Neutrophil (primary cell): ENCODE data around the gene SEMA3E.
"Not testable (repeated sequence)": the region's sequence is repeated elsewhere in the genome, so short reads cannot be mapped to it uniquely, and the experiment has no call there.

Source experiments
- H3K27ac ChIP-seq: fragments of 200-600 bp; sonication (generic); 2 replicates; pipeline ENCODE4 v1.5.1; 2016; ENCODE audit warnings: mild to moderate bottlenecking, moderate library complexity
- H3K27me3 ChIP-seq: fragments of 200-600 bp; sonication (generic); 2 replicates; pipeline ENCODE4 v1.6.0; 2016; ENCODE audit warnings: mild to moderate bottlenecking
- H3K36me3 ChIP-seq: fragments of 200-600 bp; sonication (generic); 2 replicates; pipeline ENCODE4 v1.5.1; 2017
- H3K4me1 ChIP-seq, 2 experiments: fragments of 200-600 bp in 1 of 2; sonication (generic) in 1 of 2; 1 replicate in 1 of 2; 2 replicates in 1 of 2; pipeline versions ENCODE4 v1.5.1 to v1.6.1; 2013 to 2016; ENCODE audit warnings: low read depth in 1 of 2, low read length in 1 of 2, mild to moderate bottlenecking in 1 of 2, moderate library complexity in 1 of 2; ENCODE audit not compliant: control insufficient read depth in 1 of 2, insufficient read depth in 1 of 2
- H3K4me3 ChIP-seq, 2 experiments: fragments of 200-600 bp in 1 of 2; sonication (generic) in 1 of 2; 1 replicate in 1 of 2; 2 replicates in 1 of 2; pipeline ENCODE4 v1.5.1; 2013 to 2016; ENCODE audit warnings: low read depth in 1 of 2, low read length in 1 of 2, mild to moderate bottlenecking in 1 of 2, moderate library complexity in 1 of 2
- H3K9me3 ChIP-seq: fragments of 200-600 bp; sonication (generic); 2 replicates; pipeline ENCODE4 v1.5.1; 2016
- CTCF ChIP-seq: fragments of 200-600 bp; sonication (generic); IDR thresholded peaks from 2 replicates; pipeline ENCODE4 v1.5.1; 2016; ENCODE audit warnings: antibody characterized with exemption

Gene SEMA3E

GRCh38 chr7:83449781-83450180 is 199.2 kb downstream of the SEMA3E start:
- no peaks in the 10 kb centered on the region for H3K4me1 ChIP-seq
- H3K4me3 ChIP-seq: no peak overlapping the region
- no peaks in the 10 kb centered on the region for H3K27me3 ChIP-seq
- no peaks in the 10 kb centered on the region for H3K9me3 ChIP-seq
- no peak overlapping the region for H3K27ac ChIP-seq
- no peak for TF ChIP-seq CTCF
- no peaks in the 10 kb centered on the region for H3K36me3 ChIP-seq

GRCh38 chr7:83447681-83448080 is 201.3 kb downstream of the SEMA3E start:
- Histone ChIP-seq H3K27me3 (no peaks in the 10 kb centered on the region), H3K27ac (no peak overlapping the region), H3K36me3 (no peaks in the 10 kb centered on the region), H3K4me1 (no peaks in the 10 kb centered on the region), H3K9me3 (no peaks in the 10 kb centered on the region), H3K4me3 (no peak overlapping the region)
- TF ChIP-seq CTCF: no peak

GRCh38 chr7:83446102-83446669 is 202.8 kb downstream of the SEMA3E start:
- Histone ChIP-seq H3K27me3 (no peaks in the 10 kb centered on the region), H3K36me3 (no peaks in the 10 kb centered on the region), H3K9me3 (no peaks in the 10 kb centered on the region), H3K4me3 (no peak overlapping the region), H3K4me1 (no peaks in the 10 kb centered on the region), H3K27ac (no peak overlapping the region)
- no peak for TF ChIP-seq CTCF

- no peak for TF ChIP-seq CTCF
These were observed 206.0 kb downstream of the SEMA3E start for GRCh38 chr7:83442911-83443310.

GRCh38 chr7:83439026-83439425 is 209.9 kb downstream of the SEMA3E start:
- Histone ChIP-seq H3K36me3 (no peaks in the 10 kb centered on the region), H3K9me3 (no peaks in the 10 kb centered on the region), H3K27me3 (no peaks in the 10 kb centered on the region), H3K27ac (no peak overlapping the region), H3K4me3 (no peak overlapping the region), H3K4me1 (no peaks in the 10 kb centered on the region)
- TF ChIP-seq CTCF: no peak

More at GRCh38 chr7:83442911-83443310, 206.0 kb downstream of the SEMA3E start:
- H3K36me3 ChIP-seq: no peaks in the 10 kb centered on the region
- no peaks in the 10 kb centered on the region for H3K9me3 ChIP-seq
- no peak overlapping the region for H3K4me3 ChIP-seq
- H3K27ac ChIP-seq: no peak overlapping the region
- H3K27me3 ChIP-seq: no peaks in the 10 kb centered on the region
- H3K4me1 ChIP-seq: no peaks in the 10 kb centered on the region

GRCh38 chr7:83430289-83430688 is 218.7 kb downstream of the SEMA3E start:
- not testable (repeated sequence) for H3K4me1 ChIP-seq, H3K36me3 ChIP-seq, H3K9me3 ChIP-seq, H3K27me3 ChIP-seq, H3K4me3 ChIP-seq, H3K27ac ChIP-seq
